GM12875 (cell line): ENCODE measurements around the gene ADK.

Experiments
- H3K4me3 ChIP-seq: one replicate; pipeline ENCODE4 v1.5.1; 2011; ENCODE audit warnings: low read depth, low read length, control low read depth
- TF ChIP-seq, protein P1 (sequence below): IDR thresholded peaks from 2 replicates; pipeline ENCODE4 v1.5.1; 2011; ENCODE audit warnings: low read depth, mild to moderate bottlenecking, control low read depth, inconsistent platforms, low read length, moderate library complexity, borderline replicate concordance; ENCODE audit not compliant: insufficient read depth

ADK gene

DNA sequence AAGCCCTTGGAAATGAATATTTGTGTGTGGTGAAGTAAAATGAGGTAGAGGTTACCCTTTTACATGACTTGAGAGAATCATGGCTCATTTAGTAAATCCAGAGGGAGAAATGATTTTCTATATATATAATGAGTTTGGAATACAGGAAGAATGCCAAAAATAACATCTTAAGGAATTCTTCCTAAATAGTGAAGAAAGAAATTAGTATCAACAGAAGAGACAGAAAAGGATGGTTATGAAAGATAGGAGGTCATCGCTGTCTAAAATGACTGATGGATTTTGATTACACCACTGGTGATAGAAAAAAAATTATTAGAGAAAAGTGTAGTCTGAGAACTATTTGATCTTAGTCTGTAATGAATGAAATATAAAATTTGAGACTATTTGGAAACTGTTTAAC lies 283.0 kb downstream of the ADK start:
- TF ChIP-seq, protein P1, sequence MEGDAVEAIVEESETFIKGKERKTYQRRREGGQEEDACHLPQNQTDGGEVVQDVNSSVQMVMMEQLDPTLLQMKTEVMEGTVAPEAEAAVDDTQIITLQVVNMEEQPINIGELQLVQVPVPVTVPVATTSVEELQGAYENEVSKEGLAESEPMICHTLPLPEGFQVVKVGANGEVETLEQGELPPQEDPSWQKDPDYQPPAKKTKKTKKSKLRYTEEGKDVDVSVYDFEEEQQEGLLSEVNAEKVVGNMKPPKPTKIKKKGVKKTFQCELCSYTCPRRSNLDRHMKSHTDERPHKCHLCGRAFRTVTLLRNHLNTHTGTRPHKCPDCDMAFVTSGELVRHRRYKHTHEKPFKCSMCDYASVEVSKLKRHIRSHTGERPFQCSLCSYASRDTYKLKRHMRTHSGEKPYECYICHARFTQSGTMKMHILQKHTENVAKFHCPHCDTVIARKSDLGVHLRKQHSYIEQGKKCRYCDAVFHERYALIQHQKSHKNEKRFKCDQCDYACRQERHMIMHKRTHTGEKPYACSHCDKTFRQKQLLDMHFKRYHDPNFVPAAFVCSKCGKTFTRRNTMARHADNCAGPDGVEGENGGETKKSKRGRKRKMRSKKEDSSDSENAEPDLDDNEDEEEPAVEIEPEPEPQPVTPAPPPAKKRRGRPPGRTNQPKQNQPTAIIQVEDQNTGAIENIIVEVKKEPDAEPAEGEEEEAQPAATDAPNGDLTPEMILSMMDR = no peak
- H3K4me3 ChIP-seq = no peak overlapping the region

DNA sequence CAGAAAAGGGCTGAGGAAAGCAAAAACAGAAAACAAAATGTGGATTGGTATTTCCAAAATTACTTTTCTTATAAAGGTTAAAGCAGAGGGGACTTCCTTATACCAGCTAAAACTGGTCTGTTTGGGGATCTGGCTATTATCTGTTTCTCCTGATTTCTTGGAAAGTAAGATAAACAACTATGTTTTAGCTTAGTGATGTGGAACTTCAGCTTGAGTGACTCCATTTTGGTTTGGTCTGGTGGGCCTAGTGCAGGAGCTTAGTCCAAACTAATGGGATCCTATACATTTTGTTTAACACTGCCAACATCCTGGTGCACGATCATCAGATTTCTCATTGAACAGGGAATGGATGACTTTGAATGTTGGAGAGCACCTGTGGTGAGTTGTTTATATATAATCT lies 283.5 kb downstream of the ADK start:
- H3K4me3 ChIP-seq = no peak overlapping the region
- TF ChIP-seq, protein P1 = no peak

DNA sequence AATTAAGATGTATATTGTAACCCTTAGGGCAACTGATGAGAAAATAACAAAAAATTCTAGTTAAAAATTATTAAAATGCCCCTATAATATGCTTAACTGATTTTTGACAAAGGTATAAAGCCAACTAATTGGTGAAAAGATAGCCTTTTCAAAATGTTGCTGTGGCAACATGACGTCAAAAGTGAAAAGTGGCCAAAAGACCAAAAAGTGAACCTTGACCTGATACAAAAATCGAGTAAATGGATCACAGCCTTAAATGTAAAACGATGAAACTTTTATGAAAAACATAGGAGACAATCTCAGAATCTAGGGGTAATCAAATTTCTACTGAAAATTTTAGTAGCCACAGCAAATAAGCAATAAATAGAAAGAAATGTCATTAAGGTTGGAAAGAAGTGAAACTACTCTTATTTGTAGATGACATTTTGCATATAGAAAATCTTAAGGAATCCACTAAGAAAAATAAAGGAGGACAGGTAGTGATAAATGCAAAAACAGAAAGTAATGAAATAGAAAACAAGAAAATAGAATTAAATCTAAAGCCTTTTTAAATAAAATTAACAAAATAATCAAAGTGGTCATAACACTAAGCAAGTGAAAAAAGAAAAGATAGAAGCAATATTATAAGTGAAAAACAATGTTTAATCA lies 285.6 kb downstream of the ADK start:
- TF ChIP-seq, protein P1 = no peak
- no peak overlapping the region for H3K4me3 ChIP-seq

DNA sequence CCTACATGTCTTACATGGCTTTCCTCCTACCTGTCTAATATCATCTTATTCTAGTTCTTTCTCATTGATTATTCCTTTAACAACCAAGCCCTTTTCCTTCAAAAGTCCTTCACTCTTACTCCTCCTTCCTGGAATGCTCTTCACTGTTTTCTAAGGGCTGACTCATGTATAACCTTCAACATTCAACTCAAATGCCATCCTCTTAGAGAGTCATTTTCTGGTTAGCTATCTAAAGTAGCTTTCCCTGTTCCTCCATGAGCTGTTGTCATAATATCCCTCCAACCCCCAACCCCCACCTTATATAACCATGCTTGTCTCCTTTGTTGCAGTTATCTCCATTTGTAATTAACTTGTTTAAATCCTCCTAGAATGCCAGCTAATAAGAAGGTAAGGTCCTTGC lies 286.8 kb downstream of the ADK start:
- no peak overlapping the region for H3K4me3 ChIP-seq
- TF ChIP-seq, protein P1 = no peak

DNA sequence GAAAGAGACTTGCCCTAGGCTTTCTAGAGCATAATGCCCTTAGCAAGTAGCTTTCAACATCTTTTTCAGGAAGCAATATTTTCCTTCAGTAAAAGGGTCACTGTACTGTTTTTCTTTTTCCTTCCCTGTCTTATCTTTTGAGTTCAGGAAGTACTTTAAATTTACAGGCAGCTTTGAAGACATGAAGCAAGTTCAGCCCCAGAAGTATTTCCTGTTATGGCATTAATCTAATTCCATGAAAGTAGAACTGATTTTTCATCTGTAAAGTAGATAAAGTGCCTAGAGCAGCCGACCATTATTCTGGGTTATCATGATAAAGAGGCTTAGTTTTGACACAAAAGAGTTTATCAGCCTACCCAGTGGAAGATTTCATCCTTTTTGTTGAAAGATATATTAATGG lies 288.2 kb downstream of the ADK start:
- no peak overlapping the region for H3K4me3 ChIP-seq
- TF ChIP-seq, protein P1 = no peak

DNA sequence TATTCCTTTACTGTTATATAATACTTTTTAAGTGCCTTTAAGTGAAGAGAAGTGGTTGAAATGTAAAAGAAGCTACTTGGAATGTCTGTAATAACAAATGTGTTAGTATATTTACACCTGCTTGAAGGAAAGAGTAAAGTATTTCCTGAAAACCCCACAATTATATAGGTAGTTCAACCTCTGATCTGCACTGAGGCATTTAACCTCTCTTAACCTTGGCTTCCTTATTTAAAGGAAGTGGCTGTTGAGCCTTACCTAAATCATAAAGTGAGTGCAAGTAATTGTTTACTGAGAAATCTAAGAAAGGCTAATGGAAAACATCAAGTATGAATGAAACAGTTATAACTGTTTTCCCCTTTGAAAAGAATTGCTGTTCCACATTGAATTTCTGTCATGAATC lies 294.5 kb downstream of the ADK start:
- TF ChIP-seq, protein P1 = no peak
- H3K4me3 ChIP-seq = no peak overlapping the region

DNA sequence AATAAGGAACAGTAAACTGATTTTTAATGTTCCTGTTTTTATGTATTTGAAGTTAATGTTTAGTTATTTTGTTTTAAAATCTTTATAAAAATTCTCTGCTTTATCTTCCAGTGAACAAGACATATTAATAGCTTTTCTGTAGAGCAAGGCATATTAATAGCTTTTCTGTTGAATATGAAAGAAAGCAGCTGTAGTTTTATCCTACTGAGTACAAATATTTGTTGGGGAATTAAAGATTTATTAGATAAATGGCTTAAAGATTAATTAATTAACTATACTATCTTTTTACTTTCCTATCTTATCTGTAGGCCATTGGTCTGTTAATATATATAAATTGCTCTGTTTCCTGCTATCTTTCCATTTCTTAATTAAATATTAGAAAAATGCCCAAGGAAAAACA lies 299.6 kb downstream of the ADK start:
- TF ChIP-seq, protein P1 = no peak
- no peak overlapping the region for H3K4me3 ChIP-seq
